PC-9 (cell line): Measurements from ENCODE around the gene TNIK. TPM values are rescaled to one million over a fixed set of nuclear protein-coding genes. Genes with fewer than 3 reads are reported as not detected.

Source experiments
- BruUV-seq: library from RNA; stranded (reverse); fragments of 400-500 nt; replicated peaks from 2 replicates; lab custom pipeline; 2021; lab: Mats Ljungman, UMichigan
- CTCF ChIA-PET: fragments of 300-600 bp; sonication (Branson Sonifier 250); formaldehyde crosslinking; loops from one replicate; lab custom pipeline; 2022; ENCODE audit warnings: antibody characterized with exemption; lab: Charles Lee
- POLR2A ChIA-PET: fragments of 300-600 bp; sonication (Branson Sonifier 250); formaldehyde crosslinking; loops from one replicate; lab custom pipeline; 2022; ENCODE audit warnings: antibody characterized with exemption; ENCODE audit not compliant: unreplicated experiment; lab: Charles Lee
- DNase-seq, 2 experiments: peaks; one replicate each; pipeline versions ENCODE4 v3.0.0 to v3.0.0-alpha.2; 2015 to 2022; ENCODE audit warnings: mixed read lengths in 1 of 2
- H2AFZ ChIP-seq: fragments of 200-600 bp; sonication (generic); 2 replicates; pipeline ENCODE4 v1.8.1; 2017; ENCODE audit warnings: antibody characterized with exemption
- H3F3A ChIP-seq: fragments of 200-600 bp; sonication (generic); 2 replicates; pipeline ENCODE4 v1.8.1; 2017; ENCODE audit warnings: antibody characterized with exemption, mild to moderate bottlenecking, low read depth; ENCODE audit not compliant: insufficient read depth
- H3K27ac ChIP-seq: fragments of 200-600 bp; sonication (generic); 2 replicates; pipeline ENCODE4 v1.6.1; 2016; ENCODE audit warnings: mixed run types
- H3K27me3 ChIP-seq: fragments of 200-600 bp; sonication (generic); 2 replicates; pipeline ENCODE4 v1.6.1; 2016; ENCODE audit warnings: low read depth, mixed run types; ENCODE audit not compliant: insufficient read depth
- H3K36me3 ChIP-seq: fragments of 200-600 bp; sonication (generic); 2 replicates; pipeline ENCODE4 v1.6.1; 2016; ENCODE audit warnings: low read depth, mixed run types
- H3K4me1 ChIP-seq: fragments of 200-600 bp; sonication (generic); replicated peaks from 2 replicates; pipeline ENCODE4 v1.6.1; 2016; ENCODE audit warnings: mixed run types; ENCODE audit not compliant: insufficient read depth
- H3K4me2 ChIP-seq: fragments of 200-600 bp; sonication (generic); 2 replicates; pipeline ENCODE4 v1.6.1; 2017; ENCODE audit warnings: mixed run types
- H3K4me3 ChIP-seq: fragments of 200-600 bp; sonication (generic); 2 replicates; pipeline ENCODE4 v1.6.1; 2016; ENCODE audit warnings: mixed run types
- H3K79me2 ChIP-seq: fragments of 200-600 bp; sonication (generic); 2 replicates; pipeline ENCODE4 v1.6.1; 2017; ENCODE audit warnings: low read depth, mixed run types
- H3K9me2 ChIP-seq: fragments of 200-600 bp; sonication (generic); 2 replicates; pipeline ENCODE4 v1.8.1; 2017; ENCODE audit warnings: mild to moderate bottlenecking; ENCODE audit not compliant: insufficient read depth
- H3K9me3 ChIP-seq: fragments of 200-600 bp; sonication (generic); 2 replicates; pipeline ENCODE4 v1.8.1; 2016; ENCODE audit warnings: low read depth; ENCODE audit not compliant: insufficient read depth
- H4K20me1 ChIP-seq: fragments of 200-600 bp; sonication (generic); 2 replicates; pipeline ENCODE4 v1.8.1; 2017; ENCODE audit not compliant: insufficient read depth
- EZH2 ChIP-seq: fragments of 200-600 bp; sonication (generic); IDR thresholded peaks from 2 replicates; pipeline ENCODE4 v1.8.0; 2017; ENCODE audit warnings: antibody characterized with exemption, low read depth
- intact Hi-C: fragments of 100-400 bp; cut with micrococcal nuclease; formaldehyde crosslinking; loops from one replicate; pipeline ENCODE4 v1.10.0; 2022; ENCODE audit not compliant: unreplicated experiment
- total RNA-seq: library from RNA; stranded (reverse); gene quantifications from 2 replicates; pipeline ENCODE4 v1.2.3, GENCODE V29; 2021
- TF ChIP-seq, protein P1 (sequence below): fragments of 200-600 bp; sonication (generic); conservative IDR thresholded peaks from 2 replicates; pipeline ENCODE4 v1.6.1; 2017; ENCODE audit warnings: mixed run types, antibody characterized with exemption, mild to moderate bottlenecking, moderate library complexity

The TNIK gene
- total RNA-seq, 1 experiment from 2014 or later: 30.7 TPM

DNA sequence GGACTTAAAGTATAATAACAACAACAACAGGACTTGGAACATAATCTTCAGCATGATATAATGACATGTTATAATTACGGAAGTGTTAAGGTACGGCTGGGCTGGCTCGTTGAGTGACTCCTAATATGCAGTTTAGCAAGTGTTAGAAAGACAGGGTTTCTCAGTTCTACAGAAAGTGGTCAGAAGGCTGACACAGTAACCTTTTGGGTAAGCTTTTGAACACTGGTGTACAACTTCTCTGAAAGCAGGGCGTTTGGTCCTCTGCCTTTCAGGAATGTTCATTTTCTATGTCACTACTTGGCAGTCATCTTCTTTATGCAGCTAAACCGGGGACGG lies 300.4 kb downstream of the TNIK start:
- Histone ChIP-seq H3K27ac (no peak overlapping the region), H3K36me3 (peaks cover 44% of the 10 kb centered on the region), H3K4me2 (no peak overlapping the region), H3K79me2 (no peaks in the 10 kb centered on the region), H2AFZ (no peak overlapping the region), H3K27me3 (no peaks in the 10 kb centered on the region), H3K4me3 (no peak overlapping the region), H4K20me1 (no peaks in the 10 kb centered on the region), H3K9me3 (peaks cover 20% of the 10 kb centered on the region), H3K4me1 (peaks cover 49% of the 10 kb centered on the region), H3K9me2 (no peaks in the 10 kb centered on the region), H3F3A (peaks cover 57% of the 10 kb centered on the region)
- no peak for TF ChIP-seq EZH2
- TF ChIP-seq, protein P1, sequence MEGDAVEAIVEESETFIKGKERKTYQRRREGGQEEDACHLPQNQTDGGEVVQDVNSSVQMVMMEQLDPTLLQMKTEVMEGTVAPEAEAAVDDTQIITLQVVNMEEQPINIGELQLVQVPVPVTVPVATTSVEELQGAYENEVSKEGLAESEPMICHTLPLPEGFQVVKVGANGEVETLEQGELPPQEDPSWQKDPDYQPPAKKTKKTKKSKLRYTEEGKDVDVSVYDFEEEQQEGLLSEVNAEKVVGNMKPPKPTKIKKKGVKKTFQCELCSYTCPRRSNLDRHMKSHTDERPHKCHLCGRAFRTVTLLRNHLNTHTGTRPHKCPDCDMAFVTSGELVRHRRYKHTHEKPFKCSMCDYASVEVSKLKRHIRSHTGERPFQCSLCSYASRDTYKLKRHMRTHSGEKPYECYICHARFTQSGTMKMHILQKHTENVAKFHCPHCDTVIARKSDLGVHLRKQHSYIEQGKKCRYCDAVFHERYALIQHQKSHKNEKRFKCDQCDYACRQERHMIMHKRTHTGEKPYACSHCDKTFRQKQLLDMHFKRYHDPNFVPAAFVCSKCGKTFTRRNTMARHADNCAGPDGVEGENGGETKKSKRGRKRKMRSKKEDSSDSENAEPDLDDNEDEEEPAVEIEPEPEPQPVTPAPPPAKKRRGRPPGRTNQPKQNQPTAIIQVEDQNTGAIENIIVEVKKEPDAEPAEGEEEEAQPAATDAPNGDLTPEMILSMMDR: no peak
- ChIA-PET CTCF (no interaction called here), POLR2A (no interaction called here)
- DNase-seq: no peak
- no TSS peak for BruUV-seq
- intact Hi-C loops: loop anchor here (5.0 kb wide), 2 partner anchors 197 to 673 kb away; no protein-coding TSS in a partner anchor

DNA sequence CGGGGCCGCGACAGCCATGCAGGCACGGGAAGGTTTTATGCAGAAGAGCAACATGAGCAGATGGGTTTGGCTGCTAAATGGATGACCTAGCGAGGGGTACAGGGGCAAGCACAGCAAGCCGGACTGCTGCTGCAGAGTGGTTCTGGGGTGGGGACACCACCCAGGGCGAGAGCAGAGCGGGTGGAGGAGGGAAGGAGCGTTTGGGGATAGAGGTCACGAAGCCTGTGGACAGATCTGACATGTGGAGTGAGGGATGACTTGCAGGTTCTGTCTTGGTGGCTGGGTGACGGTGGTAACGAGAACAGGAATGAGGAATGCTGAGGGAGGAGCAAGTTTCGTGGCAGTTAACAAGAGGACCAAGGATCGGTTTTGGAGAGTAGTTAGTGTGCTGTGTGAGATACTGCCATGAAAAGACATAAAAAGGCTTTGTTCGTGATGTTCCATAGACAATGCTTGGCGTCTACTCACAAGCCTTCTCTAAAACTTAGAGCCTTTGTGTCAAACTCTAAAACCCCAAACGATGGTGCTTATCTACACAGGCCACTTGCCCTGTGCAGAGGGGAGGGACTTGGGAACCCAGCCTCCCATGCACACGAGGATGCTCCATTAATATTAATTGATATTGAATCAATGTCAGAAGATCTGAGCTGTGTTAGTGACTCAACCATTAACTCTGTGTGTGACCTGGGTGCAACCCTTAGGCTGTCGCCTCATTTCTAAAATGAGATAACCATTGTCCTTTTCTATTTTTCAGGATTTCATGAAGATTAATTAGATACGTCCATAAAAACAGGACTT lies 301.0 kb downstream of the TNIK start:
- CTCF ChIA-PET: no interaction called here
- BruUV-seq: no TSS peak
- no peak overlapping the region for H3K4me3 ChIP-seq
- H3K9me3 ChIP-seq: peaks cover 20% of the 10 kb centered on the region
- POLR2A ChIA-PET: no interaction called here
- H3K27ac ChIP-seq: peak overlapping the region; percentile 93
- H3K4me1 ChIP-seq: peaks cover 53% of the 10 kb centered on the region
- H3F3A ChIP-seq: peaks cover 53% of the 10 kb centered on the region
- H3K27me3 ChIP-seq: no peaks in the 10 kb centered on the region
- H3K79me2 ChIP-seq: no peaks in the 10 kb centered on the region
- intact Hi-C loops: loop anchor here (5.0 kb wide), 2 partner anchors 197 to 673 kb away; no protein-coding TSS in a partner anchor
- peaks cover 43% of the 10 kb centered on the region for H3K36me3 ChIP-seq
- no peaks in the 10 kb centered on the region for H4K20me1 ChIP-seq
- no peak overlapping the region for H2AFZ ChIP-seq
- no peaks in the 10 kb centered on the region for H3K9me2 ChIP-seq
- no peak overlapping the region for H3K4me2 ChIP-seq
- no peak for DNase-seq
- TF ChIP-seq EZH2: no peak
- TF ChIP-seq, protein P1: no peak

DNA sequence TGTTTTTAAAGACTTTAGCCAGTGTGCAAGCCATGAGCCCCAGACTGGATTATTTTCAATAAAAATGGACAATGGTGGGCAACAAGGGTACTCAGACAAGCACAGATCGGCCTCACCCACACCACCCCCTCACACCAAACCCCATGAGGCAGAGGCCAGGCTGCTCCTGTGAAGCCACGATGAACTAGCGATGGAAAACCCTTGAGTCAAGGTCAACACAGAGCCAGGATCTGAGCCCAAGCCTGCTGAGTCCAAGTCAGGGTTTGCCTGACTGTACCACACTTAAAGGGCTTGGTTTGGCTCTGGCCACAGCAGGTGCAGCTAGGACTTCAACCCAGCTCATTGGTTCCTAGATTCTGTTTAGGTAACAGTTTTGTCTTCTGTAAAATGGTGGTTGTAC lies 302.2 kb downstream of the TNIK start:
- DNase-seq: no peak
- peak overlapping the region; percentile 17; the same call in 1 of the 2 replicates for H3K4me3 ChIP-seq
- H3K27ac ChIP-seq: peak overlapping the region; percentile 93
- peak overlapping the region; percentile 74 for H3K4me2 ChIP-seq
- peaks cover 12% of the 10 kb centered on the region for H3K9me3 ChIP-seq
- TF ChIP-seq EZH2: no peak
- TF ChIP-seq, protein P1: no peak
- H3K4me1 ChIP-seq: peaks cover 53% of the 10 kb centered on the region
- POLR2A ChIA-PET: no interaction called here
- intact Hi-C loops: loop anchor here (1.0 to 5.0 kb wide), 7 partner anchors 47 to 674 kb away; partner anchors contain the start of gene TNIK
- no peaks in the 10 kb centered on the region for H3K27me3 ChIP-seq
- no peaks in the 10 kb centered on the region for H3K9me2 ChIP-seq
- peaks cover 52% of the 10 kb centered on the region for H3F3A ChIP-seq
- H4K20me1 ChIP-seq: no peaks in the 10 kb centered on the region
- 0 out of 2 replicates have a peak overlapping the region, but pooled peaks have one; percentile 72 for H2AFZ ChIP-seq
- CTCF ChIA-PET: interaction anchor here (0.7 to 2.4 kb wide), 2 partner anchors 386 to 408 kb away, joined by 3 to 8 read pairs; no protein-coding TSS in a partner anchor
- no TSS peak for BruUV-seq
- no peaks in the 10 kb centered on the region for H3K79me2 ChIP-seq
- peaks cover 31% of the 10 kb centered on the region for H3K36me3 ChIP-seq
